GM18867 (cell line): Measurements from ENCODE around the gene TSKU.
"Not testable (repeated sequence)": the region's sequence is repeated elsewhere in the genome, so short reads cannot be mapped to it uniquely, and the experiment has no call there.

Experiments used
- ATAC-seq: cut with Tn5 transposase; IDR thresholded peaks from one replicate; pipeline ENCODE4 v1.9.1; 2021; ENCODE audit warnings: mild to moderate bottlenecking, moderate library complexity; ENCODE audit not compliant: unreplicated experiment

Gene TSKU

DNA sequence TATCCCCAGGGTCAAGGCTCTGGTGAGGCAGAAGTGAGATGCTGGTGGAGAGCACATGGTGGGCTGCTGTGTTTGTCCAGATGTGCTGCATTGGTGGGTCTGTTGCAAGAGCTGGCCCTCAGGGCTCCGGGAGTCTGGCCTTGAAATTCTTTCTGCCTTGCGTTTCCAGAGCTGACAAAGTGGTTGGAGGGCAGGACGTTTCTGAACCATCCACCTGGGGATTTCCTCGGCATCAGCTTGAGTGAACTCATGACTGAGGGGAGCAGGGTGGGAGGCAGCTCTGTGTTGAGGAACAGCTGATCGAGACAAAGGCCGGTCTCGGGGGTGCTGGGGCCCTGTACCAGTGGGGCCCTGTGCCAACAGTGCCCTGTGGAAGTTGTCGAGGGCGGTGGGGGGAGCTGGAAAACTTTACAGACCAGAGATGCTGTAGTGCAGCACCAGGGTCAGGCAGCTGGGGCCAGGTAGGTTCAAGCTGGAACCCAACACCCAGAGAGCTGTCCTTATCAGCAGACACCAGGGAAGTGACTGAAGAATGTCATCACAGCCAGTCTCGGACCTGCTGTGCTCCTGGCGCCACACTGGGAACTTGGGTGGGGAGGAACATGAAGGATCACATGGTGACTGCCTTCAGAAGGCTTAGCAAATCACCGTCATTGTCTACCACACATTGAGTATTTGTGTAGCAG, 4.9 kb downstream of the TSKU start:
- no peak for ATAC-seq

DNA sequence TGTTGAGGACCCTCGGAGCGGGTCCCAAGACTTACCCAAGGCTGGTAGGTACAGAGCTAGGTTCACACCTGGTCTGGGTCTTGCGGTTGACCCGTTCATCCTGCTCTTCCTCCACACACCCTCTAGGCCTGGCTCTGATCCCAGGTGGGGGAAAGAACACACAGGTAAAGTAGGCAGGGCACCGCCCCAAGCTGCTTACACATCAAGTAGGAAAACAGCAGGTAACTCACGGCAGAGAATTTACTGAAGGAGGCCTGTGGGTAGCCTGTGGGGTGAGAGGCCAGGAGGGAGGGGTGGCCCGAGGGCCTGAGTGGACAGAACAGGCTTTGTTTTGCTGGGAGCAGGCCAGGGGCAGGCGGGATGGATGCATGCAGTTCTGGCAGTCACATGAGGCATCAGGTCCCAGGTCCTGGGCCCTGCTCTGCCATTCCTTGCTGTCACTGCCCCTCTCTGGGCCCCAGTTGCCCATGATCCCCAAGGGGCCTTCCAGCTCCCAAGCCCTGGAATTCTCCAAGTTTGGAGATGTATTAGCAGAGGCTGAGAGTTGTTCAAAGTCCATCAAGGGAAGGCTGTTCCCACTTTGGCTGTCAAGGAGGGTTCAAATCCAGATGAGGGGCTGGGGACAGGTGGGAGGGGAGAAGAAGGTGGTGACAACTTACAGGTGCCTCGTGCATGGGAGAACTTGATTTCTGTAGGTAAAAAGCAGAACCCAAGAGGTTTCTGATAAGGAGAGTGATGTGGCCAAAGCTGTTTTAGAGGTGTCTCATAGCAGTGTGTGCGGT, 5.7 kb downstream of the TSKU start:
- ATAC-seq = no peak

DNA sequence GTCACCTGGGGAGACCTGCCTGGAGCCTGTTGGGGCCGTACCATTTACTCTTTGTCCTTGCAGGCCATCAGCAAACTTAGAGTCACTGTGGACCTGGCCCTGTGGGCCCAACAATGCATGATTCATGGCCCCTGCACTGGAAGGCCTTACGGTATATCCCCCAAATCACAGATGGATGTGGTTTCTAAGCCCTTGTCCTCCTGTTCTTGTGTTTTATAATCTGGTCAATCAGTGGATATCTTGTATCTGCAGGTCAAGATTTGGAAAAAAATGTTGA, 6.2 kb downstream of the TSKU start:
- ATAC-seq = no peak

DNA sequence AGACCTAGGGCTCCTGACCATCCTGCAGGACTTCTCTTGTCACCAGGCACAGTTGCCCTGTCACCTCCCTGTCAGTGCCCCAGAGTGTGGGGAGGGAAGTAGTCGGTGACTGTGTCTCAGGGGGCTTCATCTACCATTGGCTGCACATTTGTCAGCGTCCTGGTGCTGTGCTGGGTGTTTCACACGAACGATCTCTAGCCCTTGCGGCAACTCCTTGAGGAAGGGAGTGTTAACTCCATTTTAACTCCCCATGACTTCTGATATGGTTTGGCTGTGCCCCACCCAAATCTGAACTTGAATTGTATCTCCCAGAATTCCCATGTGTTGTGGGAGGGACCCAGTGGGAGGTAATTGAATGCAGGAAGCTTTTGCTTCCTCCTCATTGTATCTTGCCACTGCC, 7.1 kb downstream of the TSKU start:
- ATAC-seq = no peak

DNA sequence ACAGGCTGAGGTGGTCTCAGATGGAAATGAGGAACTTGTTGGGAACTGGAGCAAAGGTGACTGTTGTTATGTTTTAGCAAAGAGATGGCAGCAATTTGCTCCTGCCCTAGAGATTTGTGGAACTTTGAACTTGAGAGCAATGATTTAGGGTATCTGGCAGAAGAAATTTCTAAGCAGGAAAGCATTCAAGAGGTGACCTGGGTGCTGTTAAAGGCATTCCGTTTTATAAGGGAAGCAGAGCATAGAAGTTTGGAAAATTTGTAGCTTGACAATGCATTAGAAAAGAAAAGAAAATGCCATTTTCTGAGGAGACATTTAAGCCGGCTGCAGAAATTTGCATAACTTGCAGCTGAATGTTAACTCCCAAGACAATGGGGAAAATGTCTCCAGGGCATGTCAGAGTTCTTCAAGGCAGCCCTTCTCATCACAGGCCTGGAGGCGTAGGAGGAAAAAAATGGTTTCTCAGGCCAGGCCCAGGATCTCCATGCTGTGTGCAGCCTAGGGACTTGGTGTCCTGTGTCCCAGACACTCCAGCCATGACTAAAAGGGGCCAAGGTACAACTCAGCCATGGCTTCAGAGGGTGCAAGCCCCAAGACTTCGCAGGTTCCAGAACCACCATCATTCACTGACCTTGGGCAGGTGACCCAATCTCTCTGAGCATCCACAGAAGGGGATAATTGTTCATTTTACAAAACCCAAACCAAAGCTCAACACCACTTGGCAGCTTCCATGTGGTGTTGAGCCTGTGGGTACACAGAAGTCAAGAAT, 8.0 kb downstream of the TSKU start:
- not testable (repeated sequence) for ATAC-seq

DNA sequence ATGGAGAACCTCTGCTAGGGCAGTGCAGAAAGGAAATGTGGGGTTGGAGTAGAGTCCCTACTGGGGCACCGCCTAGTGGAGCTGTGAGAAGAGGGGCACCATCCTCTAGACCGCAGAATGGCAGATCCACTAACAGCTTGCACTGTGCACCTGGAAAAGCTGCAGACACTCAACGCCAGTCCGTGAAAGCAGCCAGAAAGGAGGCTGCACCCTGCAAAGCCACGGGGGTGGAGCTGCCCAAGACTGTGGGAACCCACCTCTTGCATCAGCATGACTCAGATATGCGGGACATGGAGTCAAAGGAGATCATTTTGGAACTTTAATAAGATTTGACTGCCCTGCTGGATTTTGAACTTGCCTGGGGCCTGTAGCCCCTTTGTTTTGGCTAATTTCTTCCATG, 8.7 kb downstream of the TSKU start:
- no peak for ATAC-seq

DNA sequence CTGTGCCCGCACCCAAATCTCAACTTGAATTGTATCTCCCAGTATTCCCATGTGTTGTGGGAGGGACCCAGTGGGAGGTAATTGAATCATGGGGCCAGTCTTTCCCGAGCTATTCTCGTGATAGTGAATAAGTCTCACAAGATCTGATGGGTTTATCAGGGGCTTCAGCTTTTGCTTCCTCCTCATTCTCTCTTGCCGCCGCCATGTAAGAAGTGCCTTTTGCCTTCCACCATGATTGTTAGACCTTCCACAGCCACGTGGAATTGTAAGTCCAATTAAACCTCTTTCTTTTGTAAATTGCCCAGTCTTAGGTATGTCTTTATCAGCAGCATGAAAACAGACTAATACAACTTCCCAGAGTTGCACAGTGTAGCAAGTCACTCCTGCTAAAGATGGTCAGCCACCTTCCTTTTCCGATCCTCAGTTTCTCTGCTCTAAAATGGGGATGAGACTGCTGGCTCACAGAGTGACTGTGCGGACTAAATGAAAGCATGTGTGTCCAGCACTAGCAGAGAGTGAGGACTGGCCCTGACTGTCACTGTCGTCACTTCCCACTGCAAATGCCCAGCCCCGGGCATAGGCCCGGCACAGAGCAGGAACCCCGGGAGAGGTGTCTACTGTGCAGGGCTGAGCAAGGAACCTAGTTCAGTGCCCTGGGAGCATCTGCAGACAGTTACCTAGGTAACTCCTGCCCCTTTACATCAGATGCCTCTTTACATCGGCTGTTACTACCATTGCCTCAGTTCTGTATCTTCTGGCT, 9.5 kb downstream of the TSKU start:
- ATAC-seq = no peak

DNA sequence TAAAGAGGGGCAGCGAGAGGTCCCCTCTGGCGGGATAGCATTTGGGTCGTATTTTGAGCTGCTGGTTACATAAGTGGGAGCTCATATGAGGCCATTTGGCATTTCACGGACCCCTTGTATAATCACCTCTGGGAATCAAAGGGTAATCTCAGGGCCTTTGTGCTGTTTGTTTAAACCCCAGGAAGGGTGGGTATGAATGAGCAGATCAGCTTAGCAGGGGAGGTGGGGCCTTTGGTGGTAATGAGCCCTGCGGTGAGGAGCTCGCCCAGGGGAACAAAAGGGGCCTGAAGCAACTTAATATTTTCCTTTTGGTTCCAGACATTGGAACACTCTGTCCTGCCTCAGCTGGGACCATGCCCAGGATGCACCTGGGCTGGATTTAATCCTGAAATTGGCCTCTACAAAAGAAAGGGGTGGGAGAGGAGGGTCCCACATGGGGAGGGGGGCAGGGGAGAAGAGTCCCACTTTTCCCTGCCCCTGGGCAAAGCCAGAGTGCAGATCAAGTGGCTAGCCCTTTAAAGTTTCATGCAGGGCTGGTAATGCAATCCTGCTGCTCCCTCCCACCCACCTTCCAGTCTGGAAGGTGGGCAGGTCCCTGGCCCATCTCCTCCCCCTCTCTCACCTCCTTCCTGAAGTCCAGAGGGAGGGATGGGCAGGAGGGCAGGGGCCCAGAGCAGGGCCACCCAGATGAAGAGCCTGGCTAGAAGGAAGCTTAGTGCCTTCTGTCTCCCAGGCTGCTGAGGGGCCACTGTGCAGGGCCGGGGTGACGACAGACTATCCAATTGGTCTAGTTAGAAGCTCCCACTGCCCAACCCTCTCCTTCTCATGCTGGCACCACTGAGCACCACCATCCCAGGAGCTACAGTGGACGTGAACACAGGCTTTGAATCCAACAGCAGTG, 10.5 kb downstream of the TSKU start:
- ATAC-seq = no peak

DNA sequence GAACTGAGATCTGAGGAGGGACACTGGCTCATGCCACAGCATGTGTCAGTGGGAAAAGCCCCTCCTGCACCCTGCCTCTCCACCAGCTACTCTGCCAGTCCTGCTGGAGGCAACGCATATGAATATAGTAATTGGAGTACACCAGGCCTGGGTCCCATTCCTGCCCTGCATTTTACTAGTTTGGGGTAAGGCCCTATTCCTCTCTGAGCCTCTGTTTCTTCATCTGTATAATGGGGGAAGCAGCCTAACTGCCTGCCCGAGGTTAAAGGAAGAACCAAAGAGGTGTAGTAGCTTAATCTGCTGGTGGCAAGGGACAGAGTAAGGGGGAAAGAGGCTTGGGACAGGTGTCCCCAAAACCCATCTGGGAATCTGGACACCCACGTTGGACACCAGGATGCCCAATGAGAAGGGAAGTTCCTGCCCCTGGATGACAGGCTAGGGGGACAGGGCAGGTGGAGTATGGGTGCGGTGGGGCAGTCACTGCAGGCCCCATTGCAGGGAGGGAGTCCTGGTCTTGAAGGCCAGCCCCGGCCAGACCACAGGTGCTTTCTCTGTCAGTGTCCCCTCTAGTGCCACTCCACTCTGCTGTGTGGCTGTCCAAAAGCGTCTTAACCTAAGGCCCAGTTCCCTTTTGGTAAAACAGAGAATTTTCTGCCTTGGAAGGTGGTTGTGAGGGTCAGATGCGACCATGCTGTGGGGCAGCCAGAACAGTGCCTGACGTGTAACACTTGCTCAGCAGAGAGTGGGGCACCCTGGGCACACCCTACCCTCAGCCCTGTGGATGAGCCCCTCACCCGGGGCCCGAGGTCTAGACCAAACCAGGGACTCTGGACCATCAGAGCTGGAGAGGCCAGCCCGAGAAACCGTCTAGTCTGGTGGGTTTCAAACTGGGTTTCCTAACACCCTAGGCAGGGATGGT, 11.5 kb downstream of the TSKU start:
- ATAC-seq = no peak

DNA sequence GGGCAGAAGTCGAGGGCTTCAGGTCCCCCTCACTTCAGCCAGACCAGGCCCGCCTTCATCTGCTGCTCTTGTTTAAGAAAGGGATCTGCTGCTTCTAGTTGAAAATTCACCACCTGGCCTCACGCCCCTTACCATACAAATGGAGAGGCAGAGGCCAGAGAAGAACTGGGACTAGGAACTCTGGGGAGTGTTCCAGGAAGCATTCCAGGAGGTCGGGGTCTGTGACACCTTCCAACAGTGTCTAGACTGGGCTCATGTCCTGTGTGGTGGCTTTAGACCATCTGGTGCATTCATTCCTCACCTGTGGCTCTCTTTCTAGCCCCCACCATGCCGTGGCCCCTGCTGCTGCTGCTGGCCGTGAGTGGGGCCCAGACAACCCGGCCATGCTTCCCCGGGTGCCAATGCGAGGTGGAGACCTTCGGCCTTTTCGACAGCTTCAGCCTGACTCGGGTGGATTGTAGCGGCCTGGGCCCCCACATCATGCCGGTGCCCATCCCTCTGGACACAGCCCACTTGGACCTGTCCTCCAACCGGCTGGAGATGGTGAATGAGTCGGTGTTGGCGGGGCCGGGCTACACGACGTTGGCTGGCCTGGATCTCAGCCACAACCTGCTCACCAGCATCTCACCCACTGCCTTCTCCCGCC, 12.3 kb downstream of the TSKU start:
- no peak for ATAC-seq

DNA sequence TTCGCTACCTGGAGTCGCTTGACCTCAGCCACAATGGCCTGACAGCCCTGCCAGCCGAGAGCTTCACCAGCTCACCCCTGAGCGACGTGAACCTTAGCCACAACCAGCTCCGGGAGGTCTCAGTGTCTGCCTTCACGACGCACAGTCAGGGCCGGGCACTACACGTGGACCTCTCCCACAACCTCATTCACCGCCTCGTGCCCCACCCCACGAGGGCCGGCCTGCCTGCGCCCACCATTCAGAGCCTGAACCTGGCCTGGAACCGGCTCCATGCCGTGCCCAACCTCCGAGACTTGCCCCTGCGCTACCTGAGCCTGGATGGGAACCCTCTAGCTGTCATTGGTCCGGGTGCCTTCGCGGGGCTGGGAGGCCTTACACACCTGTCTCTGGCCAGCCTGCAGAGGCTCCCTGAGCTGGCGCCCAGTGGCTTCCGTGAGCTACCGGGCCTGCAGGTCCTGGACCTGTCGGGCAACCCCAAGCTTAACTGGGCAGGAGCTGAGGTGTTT, 12.8 kb downstream of the TSKU start:
- no peak for ATAC-seq

DNA sequence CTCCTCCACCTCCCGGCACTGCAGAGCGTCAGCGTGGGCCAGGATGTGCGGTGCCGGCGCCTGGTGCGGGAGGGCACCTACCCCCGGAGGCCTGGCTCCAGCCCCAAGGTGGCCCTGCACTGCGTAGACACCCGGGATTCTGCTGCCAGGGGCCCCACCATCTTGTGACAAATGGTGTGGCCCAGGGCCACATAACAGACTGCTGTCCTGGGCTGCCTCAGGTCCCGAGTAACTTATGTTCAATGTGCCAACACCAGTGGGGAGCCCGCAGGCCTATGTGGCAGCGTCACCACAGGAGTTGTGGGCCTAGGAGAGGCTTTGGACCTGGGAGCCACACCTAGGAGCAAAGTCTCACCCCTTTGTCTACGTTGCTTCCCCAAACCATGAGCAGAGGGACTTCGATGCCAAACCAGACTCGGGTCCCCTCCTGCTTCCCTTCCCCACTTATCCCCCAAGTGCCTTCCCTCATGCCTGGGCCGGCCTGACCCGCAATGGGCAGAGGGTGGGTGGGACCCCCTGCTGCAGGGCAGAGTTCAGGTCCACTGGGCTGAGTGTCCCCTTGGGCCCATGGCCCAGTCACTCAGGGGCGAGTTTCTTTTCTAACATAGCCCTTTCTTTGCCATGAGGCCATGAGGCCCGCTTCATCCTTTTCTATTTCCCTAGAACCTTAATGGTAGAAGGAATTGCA, 13.5 kb downstream of the TSKU start:
- no peak for ATAC-seq

DNA sequence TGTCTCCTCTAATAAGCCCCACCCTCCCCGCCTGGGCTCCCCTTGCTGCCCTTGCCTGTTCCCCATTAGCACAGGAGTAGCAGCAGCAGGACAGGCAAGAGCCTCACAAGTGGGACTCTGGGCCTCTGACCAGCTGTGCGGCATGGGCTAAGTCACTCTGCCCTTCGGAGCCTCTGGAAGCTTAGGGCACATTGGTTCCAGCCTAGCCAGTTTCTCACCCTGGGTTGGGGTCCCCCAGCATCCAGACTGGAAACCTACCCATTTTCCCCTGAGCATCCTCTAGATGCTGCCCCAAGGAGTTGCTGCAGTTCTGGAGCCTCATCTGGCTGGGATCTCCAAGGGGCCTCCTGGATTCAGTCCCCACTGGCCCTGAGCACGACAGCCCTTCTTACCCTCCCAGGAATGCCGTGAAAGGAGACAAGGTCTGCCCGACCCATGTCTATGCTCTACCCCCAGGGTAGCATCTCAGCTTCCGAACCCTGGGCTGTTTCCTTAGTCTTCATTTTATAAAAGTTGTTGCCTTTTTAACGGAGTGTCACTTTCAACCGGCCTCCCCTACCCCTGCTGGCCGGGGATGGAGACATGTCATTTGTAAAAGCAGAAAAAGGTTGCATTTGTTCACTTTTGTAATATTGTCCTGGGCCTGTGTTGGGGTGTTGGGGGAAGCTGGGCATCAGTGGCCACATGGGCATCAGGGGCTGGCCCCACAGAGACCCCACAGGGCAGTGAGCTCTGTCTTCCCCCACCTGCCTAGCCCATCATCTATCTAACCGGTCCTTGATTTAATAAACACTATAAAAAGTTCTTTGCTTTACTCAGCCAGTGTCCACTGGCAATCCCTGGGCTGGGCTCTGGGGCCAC, 14.4 kb downstream of the TSKU start:
- no peak for ATAC-seq

DNA sequence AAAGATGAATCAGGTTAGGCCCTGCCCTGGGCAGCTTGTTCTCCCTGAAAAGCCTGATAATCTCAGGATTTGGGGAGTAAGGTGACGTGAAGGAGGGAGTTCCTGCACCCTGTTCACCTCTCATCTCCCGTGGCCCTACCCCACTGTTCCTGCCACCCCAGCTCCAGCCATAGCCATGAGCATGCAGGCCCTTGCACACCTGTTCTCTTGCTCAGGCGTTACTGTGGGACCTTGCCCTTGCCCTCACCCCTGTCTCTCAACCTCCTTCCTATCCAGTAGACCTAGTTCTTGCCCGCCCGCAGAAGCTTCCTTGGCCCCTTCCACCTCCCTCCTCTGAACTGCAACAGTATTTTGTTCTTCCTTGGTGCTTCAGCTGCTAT, 15.0 kb downstream of the TSKU start:
- no peak for ATAC-seq

DNA sequence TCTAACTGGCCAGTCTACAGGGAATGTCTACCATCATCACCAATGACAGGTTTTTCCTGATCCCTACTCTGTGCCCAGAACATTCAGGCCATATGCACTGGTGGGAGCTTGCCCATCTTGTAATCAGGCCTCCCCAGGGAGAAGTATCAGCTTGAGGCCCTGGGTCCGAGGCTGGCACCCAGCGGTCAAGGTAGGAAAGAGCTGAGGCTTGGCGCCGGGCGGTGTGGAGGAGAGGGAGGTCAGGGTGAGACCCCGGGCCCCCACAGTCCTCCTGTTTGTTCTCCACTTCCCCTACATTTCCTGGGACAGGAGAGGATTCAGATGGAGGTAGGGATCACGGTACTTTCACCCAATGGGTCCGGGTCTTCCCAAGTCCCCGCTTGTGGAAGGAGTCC, 15.5 kb downstream of the TSKU start:
- ATAC-seq = no peak

DNA sequence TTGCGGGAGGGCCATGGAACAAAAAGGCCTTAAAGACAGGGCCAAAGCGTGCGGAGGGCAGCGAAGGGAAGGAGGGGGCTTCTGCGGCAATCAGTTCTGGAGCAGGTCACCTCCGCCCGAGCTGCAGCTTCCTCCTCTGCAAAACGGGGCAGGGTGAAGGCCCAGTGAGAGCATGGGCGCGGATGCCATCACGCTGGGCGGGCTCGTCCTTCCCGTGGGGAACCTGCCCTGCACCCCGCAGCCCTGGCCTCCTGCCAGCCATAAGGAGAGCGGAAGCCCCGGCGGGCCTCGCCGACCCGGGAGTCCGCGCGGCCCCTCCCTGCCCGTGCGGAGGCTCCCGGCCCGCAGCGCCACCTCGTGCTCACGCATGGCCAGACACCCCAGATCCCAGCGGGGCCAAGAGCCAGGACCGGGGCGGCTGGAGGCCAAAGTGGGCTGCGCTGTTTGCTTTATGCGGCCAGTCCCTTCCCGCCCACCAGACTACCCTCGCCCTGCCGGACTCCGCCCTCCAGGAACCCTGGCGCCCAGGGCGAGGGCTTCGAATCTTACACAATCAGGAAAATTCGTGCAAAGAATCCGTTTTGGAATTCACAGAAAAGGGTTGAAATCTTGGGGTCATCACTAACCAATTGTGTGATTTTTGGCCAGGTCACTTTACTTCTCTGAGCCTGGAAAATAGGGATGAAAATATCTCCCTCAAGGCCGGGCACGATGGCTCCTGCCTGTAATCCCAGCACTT, 16.1 kb downstream of the TSKU start:
- ATAC-seq = peak; percentile 83
